Vagina (tissue), 2 donors: Measurements from ENCODE around the gene COX7B. TPM values are rescaled to one million over a fixed set of nuclear protein-coding genes. Genes with fewer than 3 reads are reported as not detected.
"Not testable (repeated sequence)": the region's sequence is repeated elsewhere in the genome, so short reads cannot be mapped to it uniquely, and the experiment has no call there.

Source experiments
- DNase-seq, 2 donors: peaks; one replicate each; pipeline ENCODE4 v3.0.0-alpha.2; 2017; ENCODE audit errors: extremely low spot score in 2 of 2
- H3K27ac ChIP-seq: fragments of 200-600 bp; sonication (generic); one replicate; pipeline ENCODE4 v1.5.1; 2019
- H3K27me3 ChIP-seq: fragments of 200-600 bp; sonication (generic); one replicate; pipeline ENCODE4 v1.5.1; 2019
- H3K36me3 ChIP-seq, 2 donors: fragments of 200-600 bp; sonication (generic); one replicate each; pipeline ENCODE4 v1.5.1; 2017 to 2019
- H3K4me1 ChIP-seq: fragments of 200-600 bp; sonication (generic); one replicate; pipeline ENCODE4 v1.5.1; 2019
- H3K4me3 ChIP-seq, 2 donors: fragments of 200-600 bp; sonication (generic); 1 replicate in 1 of 2; 2 replicates in 1 of 2; pipeline ENCODE4 v1.5.1; 2016 to 2019
- H3K9me3 ChIP-seq: fragments of 200-600 bp; sonication (generic); one replicate; pipeline ENCODE4 v1.5.1; 2019
- POLR2A ChIP-seq, 2 donors: fragments of 450-650 bp; IDR thresholded peaks; one replicate each; pipeline ENCODE4 v1.6.1; 2017; ENCODE audit warnings: antibody characterized with exemption in 2 of 2, mild to moderate bottlenecking in 2 of 2, moderate library complexity in 2 of 2
- POLR2AphosphoS5 ChIP-seq, 2 donors: sonication (generic); formaldehyde crosslinking; IDR thresholded peaks; one replicate each; pipeline ENCODE4 v1.9.0; 2017; ENCODE audit warnings: antibody characterized with exemption in 2 of 2, mild to moderate bottlenecking in 2 of 2, low read depth in 1 of 2; ENCODE audit not compliant: insufficient read depth in 1 of 2
- intact Hi-C: fragments of 100-400 bp; cut with DNase I; formaldehyde crosslinking; loops from one replicate; pipeline ENCODE4 v1.15.1; 2023
- total RNA-seq: library from RNA; depleted of rRNA; stranded (reverse); fragments of >200 nt; gene quantifications from one replicate; pipeline ENCODE4 v1.2.3, GENCODE V29; 2016
- TF ChIP-seq, protein P1 (sequence below), 3 experiments: fragments of 450-650 bp in 2 of 3; fragments of 200-600 bp in 1 of 3; sonication (generic) in 1 of 3; IDR thresholded peaks; one replicate each; pipeline ENCODE4 v1.5.1; 2017 to 2019; ENCODE audit warnings: antibody characterized with exemption in 3 of 3, mild to moderate bottlenecking in 2 of 3, moderate library complexity in 2 of 3

Gene COX7B
- total RNA-seq, 1 donor from 2014 or later: 483 TPM

DNA sequence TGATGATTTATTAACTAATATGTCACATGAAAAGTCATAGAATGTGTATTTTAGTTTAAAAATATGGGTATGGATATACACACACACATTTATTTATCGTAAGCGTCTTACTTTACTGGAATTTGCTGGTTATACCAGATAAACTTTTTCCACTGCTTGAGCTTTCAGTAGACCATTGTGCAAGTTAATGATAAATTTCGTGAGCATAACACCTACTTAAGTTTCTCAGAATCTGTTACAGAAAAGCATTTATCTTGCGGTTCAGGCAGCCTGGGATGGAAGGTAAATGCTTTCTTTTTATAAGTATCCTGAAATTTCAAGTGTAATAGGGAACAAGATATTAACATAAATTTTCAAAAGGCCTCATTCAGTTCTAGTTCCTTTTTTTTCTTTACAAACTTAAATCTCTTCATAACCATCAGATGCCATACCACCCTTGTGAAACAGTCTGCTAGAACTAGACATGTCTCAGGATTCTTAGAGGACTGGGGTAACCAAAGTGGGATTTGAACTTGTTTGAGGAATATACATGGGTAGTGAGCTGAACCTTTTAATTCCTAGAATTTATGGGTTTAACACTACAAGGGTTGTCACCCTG, 38.9 kb downstream of the COX7B start:
- H3K4me1 ChIP-seq: no peaks in the 10 kb centered on the region
- intact Hi-C loops: no loop called here
- H3K27me3 ChIP-seq: no peaks in the 10 kb centered on the region
- DNase-seq: no peak
- no peak for TF ChIP-seq POLR2AphosphoS5 (IDR thresholded peaks at IDR 0.05; ENCODE audit: insufficient read depth in 1 of 2, low read depth in 1 of 2)
- no peak for TF ChIP-seq POLR2A (IDR thresholded peaks at IDR 0.05)
- TF ChIP-seq, protein P1, sequence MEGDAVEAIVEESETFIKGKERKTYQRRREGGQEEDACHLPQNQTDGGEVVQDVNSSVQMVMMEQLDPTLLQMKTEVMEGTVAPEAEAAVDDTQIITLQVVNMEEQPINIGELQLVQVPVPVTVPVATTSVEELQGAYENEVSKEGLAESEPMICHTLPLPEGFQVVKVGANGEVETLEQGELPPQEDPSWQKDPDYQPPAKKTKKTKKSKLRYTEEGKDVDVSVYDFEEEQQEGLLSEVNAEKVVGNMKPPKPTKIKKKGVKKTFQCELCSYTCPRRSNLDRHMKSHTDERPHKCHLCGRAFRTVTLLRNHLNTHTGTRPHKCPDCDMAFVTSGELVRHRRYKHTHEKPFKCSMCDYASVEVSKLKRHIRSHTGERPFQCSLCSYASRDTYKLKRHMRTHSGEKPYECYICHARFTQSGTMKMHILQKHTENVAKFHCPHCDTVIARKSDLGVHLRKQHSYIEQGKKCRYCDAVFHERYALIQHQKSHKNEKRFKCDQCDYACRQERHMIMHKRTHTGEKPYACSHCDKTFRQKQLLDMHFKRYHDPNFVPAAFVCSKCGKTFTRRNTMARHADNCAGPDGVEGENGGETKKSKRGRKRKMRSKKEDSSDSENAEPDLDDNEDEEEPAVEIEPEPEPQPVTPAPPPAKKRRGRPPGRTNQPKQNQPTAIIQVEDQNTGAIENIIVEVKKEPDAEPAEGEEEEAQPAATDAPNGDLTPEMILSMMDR (IDR thresholded peaks at IDR 0.05): no peak
- no peaks in the 10 kb centered on the region for H3K36me3 ChIP-seq
- H3K4me3 ChIP-seq: no peak overlapping the region
- H3K27ac ChIP-seq: no peak overlapping the region
- no peaks in the 10 kb centered on the region for H3K9me3 ChIP-seq

DNA sequence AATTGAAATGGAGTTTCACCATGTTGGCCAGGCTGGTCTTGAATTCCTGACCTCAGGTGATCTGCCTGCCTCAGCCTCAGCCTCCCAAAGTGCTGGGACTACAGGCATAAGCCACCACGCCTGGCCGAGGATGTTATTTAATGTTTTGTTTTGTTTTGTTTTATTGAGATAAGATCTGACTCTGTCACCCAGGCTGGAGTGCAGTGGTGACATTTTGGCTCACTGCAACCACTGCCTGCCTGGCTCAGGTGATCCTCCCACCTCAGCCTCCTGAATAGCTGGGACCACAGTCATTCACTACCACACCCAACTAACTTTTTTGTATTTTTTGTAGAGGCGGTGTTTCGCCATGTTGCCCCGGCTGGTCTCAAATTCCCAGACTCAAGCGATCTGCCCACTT, 45.8 kb downstream of the COX7B start:
- DNase-seq, H3K4me1 ChIP-seq, H3K27me3 ChIP-seq, H3K36me3 ChIP-seq, H3K9me3 ChIP-seq, H3K27ac ChIP-seq, H3K4me3 ChIP-seq, intact Hi-C loops: not testable (repeated sequence)

DNA sequence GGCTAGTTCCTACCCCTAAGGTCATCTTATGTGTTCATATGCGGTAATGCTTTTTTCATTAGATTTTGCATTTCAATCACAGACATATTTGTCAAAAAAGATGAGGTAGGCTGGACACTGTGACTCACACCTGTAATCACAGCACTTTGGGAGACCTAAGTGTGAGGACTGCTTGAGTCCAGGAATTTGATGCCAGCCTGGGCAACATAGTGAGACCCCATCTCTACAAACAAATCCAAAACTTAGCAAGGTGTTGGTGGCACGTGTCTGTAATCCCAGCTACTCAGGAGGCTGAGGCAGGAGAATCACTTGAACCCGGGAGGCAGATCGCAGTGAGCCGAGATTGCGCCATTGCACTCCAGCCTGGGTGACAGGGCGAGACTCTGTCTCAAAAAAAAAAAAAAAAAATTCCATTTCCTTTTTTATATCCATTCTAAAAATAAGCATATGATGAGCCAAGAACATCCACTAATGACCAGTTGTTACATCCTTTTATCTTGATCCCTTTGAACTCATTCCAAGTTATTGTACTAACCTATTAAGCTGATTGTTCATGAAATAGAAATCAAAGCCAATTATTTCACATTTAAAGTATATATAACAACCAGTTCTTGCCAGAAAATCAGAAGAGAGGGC, 46.8 kb downstream of the COX7B start:
- Histone ChIP-seq H3K36me3 (no peaks in the 10 kb centered on the region), H3K4me3 (no peak overlapping the region), H3K9me3 (no peaks in the 10 kb centered on the region), H3K4me1 (peaks cover 5% of the 10 kb centered on the region), H3K27me3 (no peaks in the 10 kb centered on the region), H3K27ac (no peak overlapping the region)
- no peak for TF ChIP-seq POLR2A (IDR thresholded peaks at IDR 0.05)
- TF ChIP-seq POLR2AphosphoS5 (IDR thresholded peaks at IDR 0.05; ENCODE audit: insufficient read depth in 1 of 2, low read depth in 1 of 2): no peak
- TF ChIP-seq, protein P1 (IDR thresholded peaks at IDR 0.05): no peak
- intact Hi-C loops: no loop called here
- DNase-seq: no peak

DNA sequence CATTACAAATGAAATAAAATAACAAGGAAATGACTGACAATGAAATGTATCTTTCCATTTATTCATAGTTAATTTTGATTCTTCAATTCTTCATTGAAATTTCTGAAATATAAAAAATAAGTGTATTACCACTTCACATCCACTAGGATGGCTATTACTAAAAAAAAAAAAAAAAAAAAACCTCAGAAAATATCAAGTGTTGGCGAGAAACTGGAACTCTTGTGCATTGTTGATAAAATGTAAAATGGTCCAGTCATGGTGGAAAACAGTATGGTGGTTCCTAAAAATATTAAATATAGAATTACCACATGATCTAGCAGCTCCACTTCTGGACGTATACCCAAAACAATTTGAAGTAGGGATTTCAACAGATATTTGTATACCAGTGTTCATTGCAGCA, 47.3 kb downstream of the COX7B start:
- TF ChIP-seq POLR2A (IDR thresholded peaks at IDR 0.05) (no peak), POLR2AphosphoS5 (IDR thresholded peaks at IDR 0.05; ENCODE audit: insufficient read depth in 1 of 2, low read depth in 1 of 2) (no peak)
- TF ChIP-seq, protein P1 (IDR thresholded peaks at IDR 0.05): no peak
- Histone ChIP-seq H3K4me3 (no peak overlapping the region), H3K36me3 (no peaks in the 10 kb centered on the region), H3K27me3 (no peaks in the 10 kb centered on the region), H3K4me1 (peaks cover 5% of the 10 kb centered on the region), H3K9me3 (no peaks in the 10 kb centered on the region), H3K27ac (no peak overlapping the region)
- intact Hi-C loops: no loop called here
- no peak for DNase-seq

DNA sequence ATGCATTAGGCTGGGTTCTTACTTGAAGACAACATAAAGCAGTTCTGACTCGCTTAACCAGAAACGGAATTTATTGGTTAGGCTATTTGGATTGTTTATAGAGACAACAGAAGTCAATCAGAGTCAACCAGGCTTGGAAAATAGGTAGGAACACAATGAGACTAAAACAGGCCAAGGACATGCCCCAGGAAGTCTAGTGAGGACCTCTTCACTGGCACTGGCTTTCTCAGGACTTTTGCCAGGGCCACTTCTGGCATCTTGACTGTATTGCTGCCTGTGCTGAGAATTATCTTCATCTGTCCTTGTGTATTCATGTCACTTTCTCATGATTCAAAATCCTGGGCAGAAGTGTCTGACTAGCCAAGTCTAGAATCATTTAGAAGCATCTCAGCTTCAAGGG, 50.6 kb downstream of the COX7B start:
- TF ChIP-seq, protein P1 (IDR thresholded peaks at IDR 0.05): no peak
- TF ChIP-seq POLR2AphosphoS5 (IDR thresholded peaks at IDR 0.05; ENCODE audit: insufficient read depth in 1 of 2, low read depth in 1 of 2): no peak
- TF ChIP-seq POLR2A (IDR thresholded peaks at IDR 0.05): no peak
- Histone ChIP-seq H3K4me1 (peaks cover 5% of the 10 kb centered on the region), H3K27ac (no peak overlapping the region)

More for the DNA sequence above, 50.6 kb downstream of the COX7B start:
- no peaks in the 10 kb centered on the region for H3K9me3 ChIP-seq
- intact Hi-C loops: no loop called here
- DNase-seq: no peak
- H3K36me3 ChIP-seq: no peaks in the 10 kb centered on the region
- no peak overlapping the region for H3K4me3 ChIP-seq
- H3K27me3 ChIP-seq: no peaks in the 10 kb centered on the region
